CD4-positive, alpha-beta T cell treated with Interferon alpha-2 for 1 hour (primary cell): ENCODE results near the gene TOX2.

Source experiments
- DNase-seq, 2 donors: peaks; one replicate each; pipeline ENCODE4 v3.0.0-alpha.2; 2020 to 2022

Gene TOX2

DNA sequence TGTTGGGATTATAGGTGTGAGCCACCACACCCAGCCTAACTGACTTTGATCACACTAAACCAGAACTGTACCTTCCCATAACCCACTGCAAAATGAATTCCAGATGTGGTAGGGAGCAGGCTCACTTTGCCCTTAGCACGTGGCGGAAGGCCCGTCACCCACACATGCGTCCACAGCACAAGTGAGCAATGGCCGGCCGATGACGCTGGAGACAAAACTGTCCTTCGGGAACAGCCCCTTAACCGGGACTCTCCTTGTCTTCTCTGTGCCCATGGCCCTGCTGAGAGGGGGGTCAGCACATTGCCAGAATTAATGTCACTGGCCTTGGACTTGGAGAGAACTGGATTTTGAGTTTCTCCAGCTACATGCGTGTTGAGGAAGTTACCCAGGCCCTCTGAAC, 107.2 kb downstream of the TOX2 start:
- no peak for DNase-seq

DNA sequence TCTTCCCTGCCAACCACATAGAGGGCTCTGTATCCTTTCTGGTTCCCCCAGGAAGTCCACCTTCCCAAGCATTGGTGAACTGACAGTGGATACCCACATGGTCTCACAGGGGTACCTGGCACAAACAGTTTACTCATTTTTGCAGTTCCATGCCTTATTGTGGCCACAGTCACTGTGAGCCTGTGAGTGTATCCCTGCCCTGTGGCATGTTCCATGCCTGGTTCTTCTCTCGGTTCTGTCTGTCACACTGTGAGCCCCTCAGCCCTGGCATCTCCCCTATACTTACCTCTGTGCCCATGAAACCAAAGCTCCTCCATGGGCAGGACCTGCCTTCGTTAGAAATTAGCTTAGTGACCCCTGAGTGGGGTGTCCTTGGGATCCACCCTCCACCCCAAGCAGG, 107.8 kb downstream of the TOX2 start:
- DNase-seq: no peak

GRCh38 chr20:44023515-44024371, 109.1 kb downstream of the TOX2 start:
- no peak for DNase-seq

DNA sequence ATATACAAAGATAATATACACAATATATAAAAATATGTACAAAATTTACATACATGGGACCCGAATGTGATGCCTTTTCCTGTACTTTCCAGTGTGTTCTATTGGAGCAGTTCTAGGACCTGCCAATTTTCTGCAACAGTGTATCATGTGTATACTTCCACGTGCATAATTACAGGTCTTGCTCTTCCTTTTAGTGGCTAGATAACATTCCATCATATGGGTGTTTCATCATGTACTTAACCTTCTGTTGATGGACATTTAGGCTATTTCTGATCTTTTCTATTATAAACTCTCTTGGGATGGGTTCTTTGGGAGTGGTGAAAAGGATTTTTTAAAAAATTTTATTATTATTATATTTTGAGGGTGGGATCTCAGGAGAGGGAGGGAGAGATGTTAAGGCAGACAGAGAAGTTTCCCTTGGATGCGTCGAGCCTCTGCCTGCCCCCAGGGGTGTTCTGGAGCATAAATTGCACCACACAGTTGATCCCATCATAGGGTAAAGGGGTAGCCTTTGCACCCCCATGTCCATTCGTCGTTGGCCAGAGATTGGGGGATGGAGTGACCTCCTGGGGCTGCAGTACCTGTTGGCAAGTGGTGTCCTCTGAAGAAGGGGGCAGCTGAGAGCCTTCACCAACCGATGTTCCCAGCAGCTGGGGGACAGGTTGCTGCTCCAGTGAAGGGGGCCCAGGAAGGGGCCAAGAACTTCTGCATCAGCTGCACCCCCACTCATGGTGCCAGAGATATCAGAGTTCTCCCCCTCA, 110.3 kb downstream of the TOX2 start:
- no peak for DNase-seq

- DNase-seq: no peak
Observed at GRCh38 chr20:44025756-44026155, 111.1 kb downstream of the TOX2 start.

DNA sequence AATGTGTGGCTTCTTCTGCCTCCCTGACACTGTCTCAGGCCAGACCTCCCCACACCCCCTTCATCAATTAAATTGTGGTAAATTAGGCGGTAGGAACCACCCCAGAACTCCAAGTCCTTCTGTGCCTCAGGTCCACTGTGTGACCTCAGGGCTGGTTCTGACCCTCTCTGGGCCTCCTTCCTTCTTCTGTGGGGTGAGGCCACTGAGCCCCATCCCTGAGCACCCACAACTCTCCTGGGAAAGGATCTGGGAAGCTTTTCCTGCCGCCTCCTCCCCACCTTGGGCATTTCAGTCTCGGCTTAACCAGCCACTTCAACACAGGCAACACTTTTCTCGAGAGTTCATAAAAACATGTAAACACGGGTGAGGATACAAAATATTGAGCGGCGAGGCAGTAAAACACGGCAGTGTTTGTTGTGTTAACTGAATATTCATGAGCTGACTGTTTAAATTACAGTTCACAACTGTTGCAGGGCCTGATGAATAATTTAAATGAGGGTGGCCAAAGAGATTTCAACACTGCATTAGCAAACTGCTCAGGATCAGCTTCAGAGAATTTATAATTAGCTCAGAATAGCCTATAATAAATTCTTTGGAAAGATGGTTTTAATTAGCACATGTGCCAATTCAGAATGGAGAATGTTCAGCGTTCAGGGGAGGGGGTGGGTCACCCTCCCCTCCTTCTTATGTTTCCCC, 112.1 kb downstream of the TOX2 start:
- DNase-seq: no peak

- no peak for DNase-seq
Observed at GRCh38 chr20:44027343-44028002, 112.8 kb downstream of the TOX2 start.

DNA sequence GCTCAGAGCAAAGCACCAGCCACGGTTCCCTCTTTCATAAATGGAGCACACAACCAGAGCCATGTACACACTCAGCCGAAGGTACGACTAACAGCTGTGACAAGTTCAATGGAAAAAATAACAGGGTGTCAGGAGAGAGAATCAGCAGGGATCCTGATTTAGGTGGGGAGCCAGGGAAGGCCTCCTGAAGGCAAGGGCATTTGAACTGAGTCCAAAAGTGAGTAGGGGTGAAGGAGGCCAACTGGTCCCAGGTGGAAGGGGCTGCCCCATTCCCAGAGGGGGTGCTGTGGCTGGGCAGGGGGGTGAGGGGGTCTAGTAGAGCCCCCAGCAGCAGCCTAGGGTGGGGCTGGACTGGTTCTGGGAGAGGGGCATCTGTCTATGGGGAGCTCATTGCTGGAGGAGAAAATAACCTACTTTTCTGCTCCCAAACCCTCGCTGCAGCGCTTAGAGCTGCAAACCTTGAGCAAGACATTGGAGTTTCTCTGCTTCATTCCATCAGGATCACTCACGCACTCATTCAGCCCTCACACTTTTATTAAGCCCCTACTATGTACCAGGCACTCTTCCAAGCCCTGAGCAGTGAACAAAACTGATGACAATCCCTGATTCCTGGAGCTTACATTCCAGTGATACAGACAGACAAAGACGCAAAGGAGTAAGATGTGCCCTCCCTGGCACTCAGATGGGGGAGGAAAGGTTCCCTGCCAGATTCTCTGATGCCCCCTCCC, 113.5 kb downstream of the TOX2 start:
- no peak for DNase-seq

- DNase-seq: peak in 1 of 2 donors; percentile 12
Observed at GRCh38 chr20:44028868-44029847, 114.5 kb downstream of the TOX2 start.

- DNase-seq: no peak
Observed at GRCh38 chr20:44029848-44030230, 115.2 kb downstream of the TOX2 start.

DNA sequence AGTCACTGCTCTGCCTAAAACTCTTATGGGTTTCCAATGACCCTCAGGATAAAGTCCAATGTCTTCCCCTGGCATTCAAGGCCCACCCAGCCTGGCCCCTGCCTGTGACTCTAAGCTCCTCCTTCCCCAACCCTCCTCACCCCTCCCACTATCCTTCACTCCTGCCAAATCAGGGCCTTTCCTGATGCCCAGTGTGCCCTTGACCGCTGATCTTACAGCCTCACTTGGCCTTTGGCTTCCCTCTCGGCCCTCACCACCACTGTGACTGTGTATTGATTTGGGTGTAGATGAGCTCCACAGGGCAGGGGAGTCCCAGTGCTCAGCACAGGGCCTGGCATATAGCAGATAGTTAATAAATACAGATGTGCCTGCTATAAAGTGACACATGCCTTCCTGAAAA, 115.7 kb downstream of the TOX2 start:
- DNase-seq: no peak

- no peak for DNase-seq
Observed at GRCh38 chr20:44031001-44031574, 116.4 kb downstream of the TOX2 start.

GRCh38 chr20:44031781-44032582, 117.3 kb downstream of the TOX2 start:
- DNase-seq: no peak

DNA sequence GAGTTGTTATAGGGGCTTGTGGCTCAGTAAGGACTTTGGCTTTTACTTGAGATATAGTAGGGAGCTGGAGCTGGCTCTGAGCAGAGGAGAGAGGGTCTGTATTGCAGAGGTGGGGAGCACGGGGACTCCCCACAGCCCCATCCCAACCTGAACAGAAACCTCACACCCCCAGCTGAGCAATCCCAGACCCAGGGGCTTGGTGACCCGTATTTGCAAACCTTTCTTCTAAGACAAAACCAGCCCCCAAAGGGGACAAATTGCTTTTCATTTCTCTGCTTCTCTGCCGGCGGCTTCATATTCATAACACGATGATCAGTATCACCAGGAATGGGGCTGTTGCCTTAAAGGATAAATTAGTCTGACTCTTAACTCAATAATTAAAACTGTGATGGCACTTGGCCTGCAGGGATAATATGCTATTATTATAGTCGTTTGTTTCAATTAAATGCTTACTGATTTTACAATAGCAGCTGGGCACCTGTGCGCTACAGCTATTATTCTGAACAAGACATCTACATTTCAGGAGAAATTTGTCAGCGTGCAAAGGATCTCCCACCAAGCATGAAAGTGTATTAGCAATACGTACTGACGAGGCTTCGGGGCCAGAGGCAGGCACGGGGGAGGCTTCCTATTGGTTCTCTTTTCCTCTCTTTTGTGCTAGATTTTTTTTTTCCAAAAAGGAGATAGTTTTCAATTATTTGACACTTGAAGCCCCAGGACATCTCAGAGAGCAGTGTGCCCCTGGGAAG, 118.1 kb downstream of the TOX2 start:
- no peak for DNase-seq

DNA sequence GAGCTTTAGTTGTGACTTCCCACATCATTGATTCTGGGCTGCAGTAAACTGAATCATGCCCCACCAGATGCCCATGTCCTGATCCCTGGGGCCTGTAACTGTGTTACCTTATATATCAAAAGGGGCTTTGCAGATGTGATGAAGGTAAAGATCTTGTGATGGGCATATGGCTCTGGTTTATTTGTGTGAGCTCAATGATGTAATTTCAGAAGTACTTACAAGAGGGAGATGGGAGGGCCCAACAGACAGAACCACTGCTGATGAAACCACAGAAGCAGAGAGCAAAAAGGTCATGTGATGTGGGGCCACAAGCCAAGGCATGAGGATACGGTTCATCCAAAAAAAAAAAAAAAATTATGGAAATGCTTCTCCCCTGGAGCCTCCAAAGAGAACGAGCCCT, 118.7 kb downstream of the TOX2 start:
- no peak for DNase-seq

GRCh38 chr20:44033873-44034272, 119.2 kb downstream of the TOX2 start:
- no peak for DNase-seq

DNA sequence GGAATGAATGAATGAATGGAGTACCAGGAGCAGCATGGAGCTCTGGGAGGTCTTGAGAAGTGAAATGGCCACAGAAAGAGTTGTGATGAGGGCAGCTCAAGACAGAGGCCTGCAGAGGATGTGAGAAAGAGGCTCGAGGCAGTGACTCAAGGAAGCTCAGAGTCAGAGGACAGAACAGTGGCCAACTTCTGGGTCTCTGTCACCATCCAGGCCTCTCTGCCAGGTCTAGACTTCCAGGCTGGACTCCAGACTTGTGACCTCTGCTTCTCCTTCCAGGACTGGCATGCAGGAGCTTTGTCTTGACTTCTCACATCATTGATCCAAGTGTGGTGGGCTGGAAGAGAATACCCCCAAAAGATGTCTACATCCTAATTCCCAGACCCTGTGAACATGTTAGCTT, 119.8 kb downstream of the TOX2 start:
- DNase-seq: no peak

- DNase-seq: no peak
Observed at GRCh38 chr20:44034965-44035635, 120.4 kb downstream of the TOX2 start.

DNA sequence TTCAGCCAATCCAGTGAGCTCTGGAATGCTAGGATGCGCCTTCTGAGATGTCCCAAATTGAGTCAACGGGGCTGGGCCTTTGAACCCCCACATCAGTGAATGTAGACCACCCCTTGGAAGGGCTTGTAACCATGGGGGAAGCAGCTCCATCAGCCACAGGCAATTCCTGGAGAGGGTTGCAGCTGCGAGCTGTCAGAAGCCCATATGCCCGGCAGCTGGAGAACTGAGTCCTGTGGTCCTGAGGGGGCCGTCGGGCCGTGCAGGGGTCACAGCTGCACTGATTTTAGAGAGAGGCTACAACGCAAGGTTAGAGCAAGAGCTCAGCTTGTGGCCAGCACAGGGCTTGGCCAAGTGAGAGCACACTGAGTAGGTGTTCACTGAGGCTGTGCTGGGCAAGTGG, 121.3 kb downstream of the TOX2 start:
- DNase-seq: no peak
